Measurements from ENCODE around the gene KCTD2.
"Not testable (repeated sequence)": the region's sequence is repeated elsewhere in the genome, so short reads cannot be mapped to it uniquely, and the experiment has no call there.

The KCTD2 gene

DNA sequence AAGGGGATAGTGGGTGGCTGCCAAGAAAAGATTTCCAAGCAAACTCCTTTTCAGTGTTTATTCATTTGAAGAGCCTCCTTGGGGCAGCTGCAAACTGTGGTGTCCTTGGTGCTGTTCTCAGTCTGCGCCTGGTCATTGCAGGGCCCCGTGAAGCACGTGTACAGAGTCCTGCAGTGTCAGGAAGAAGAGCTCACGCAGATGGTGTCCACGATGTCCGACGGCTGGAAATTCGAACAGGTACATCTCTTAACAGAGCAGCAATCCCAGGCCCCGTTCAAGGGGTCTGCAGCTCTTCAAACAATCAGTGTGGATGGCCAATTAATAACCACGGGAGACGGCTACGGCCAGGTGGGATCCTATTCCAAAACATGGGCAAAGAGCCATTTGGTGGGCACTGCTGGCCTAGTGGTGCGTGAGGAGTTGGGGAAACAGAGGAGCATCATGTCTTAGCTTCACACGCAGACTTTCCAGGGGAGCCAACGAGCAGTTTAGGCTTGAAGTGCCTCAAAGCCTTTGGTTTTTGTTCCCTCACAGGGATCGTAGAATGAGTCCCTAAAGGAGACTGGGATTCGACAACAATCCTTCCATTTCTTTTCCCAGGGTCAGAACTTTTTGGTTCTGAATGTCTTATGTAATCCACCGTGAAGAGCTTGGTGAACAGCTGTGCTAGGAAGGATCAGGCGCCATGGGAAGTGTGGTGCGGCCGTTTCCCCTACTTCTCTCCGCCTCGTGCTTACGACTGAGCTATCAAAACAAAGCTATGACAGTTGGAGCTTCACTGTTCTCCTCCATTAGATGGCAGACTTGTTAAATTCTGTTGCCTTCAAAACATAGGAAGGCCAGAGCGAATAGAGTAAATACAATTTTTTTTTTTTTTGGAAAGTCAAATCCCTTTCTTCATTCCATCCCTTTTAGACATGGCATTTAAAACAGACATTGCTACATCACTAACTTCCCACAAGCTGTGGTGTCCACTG, 12.6 kb downstream of the KCTD2 start:
- no peak for DNase-seq

DNA sequence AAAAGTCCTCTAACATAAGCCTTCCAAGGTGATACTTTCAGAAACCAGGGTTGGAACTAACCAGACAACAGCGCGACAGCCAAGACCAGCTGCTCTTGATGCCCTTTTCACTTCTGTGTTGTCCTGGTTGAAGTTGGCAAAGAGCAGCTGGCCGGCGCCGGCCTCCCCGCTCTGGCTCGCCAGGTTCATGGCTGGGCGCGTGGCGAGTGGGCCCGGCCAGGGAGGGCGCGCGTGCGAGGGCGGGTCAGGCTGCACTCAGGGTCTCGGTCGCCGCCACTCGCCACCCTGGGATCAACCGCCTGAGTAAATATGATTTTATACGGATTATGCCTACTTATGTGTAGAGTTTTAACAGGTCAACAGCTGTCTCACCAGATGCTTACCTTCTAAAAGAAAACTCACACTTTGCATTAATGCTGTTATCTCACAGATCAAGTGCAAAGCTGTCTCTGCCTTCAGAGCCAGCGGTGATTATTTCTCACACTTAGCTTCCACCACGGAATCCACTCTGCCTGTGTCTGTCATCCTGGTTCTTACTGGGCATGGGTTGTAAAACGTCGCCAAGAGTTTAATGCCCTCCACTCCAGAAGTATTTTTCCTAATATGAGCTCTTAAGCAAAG, 13.5 kb downstream of the KCTD2 start:
- DNase-seq: no peak

DNA sequence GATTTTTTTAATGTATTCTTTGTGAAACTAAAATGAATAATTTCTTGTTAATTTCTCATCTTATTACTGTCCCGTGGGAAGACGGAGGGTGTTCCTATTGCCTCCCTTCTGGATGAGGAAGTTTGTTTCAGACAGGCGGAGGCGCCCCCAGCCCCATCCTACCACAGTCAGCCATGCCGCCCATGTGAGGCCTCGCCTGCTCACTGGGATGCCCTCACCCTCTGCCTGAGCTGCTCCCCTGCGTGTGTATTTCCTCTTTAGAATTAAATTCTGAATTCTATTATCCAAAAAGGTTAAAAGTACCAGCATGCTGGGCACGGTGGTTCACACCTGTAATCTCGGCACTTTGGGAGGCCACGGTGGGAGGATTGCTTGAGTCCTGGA, 14.0 kb downstream of the KCTD2 start:
- DNase-seq: no peak

DNA sequence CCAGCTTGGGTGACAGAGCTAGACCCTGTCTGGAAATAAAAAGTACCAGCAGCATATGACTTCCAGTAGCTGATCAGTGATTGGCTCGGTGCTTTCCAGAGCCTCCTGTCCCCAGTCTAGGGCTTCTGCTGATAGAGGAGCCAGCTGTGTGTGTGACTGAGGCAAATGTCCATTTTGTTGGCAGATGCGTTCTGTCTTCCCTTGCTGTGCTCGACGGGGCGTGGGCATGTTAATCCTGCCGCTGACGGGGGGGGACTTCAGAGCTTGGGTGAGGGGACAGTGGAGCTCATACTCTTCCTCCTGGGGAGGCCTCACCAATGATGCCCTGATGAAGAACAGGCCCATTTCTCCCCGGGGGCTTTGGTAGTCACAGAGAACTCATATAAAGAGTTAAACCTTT, 14.6 kb downstream of the KCTD2 start:
- DNase-seq: no peak

DNA sequence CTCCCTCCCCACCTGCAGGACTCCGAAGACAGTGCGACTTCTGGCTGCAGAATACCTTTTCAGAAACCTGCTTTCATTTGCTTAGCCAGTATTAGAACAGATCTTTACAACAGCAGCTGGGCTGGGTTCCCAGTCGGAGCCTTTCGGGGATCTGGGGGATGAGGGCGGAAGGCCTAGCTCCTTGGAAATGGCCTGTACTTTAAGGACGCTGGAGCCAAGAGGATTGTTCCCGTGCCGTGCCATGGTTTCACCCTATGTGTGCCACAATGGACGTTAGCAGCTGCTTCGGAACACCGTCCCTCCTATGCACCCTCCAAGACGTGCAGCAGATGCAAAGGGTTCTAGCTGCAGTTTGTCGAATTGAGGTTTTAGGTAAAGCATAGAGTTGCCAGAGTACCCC, 16.2 kb downstream of the KCTD2 start:
- DNase-seq: no peak

DNA sequence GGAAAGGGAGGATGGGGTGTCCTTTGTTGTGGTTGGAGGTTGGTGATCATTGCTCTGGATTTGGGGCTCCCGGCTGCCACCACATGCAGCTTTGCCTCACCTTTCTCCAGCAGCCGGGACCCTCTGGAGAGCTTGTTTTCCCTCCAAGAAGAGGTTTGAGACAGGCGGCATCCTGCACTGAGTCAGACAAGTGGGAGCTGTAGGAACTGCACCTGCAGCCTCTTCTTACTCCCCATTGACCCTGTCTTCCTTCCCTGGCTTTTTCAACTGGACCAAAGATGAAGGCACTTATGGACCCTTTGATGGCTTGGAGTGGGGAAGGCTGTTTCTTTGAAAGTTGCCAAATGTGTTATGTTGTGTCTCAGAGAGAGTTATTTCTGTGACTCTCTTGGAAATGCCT, 16.6 kb downstream of the KCTD2 start:
- no peak for DNase-seq

DNA sequence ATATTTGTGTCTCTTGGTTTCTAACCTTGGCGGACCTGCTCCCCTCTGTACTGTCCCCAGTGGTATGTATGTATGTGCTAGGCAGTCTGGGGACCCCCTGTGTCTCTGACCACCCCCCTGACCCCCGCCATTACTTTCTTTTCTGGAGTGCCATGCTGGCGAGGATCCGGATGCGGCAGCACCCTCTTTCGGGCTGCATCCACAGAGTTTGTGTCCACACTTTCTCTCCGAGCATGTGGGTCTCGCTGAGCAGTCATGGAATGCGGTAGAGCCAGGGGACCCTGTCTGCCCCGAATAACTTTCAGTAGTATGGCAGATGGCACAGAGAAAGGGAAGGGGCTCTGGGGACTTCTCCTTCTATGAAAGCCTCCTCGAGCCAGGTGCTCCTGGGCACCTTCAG, 17.0 kb downstream of the KCTD2 start:
- DNase-seq: no peak

DNA sequence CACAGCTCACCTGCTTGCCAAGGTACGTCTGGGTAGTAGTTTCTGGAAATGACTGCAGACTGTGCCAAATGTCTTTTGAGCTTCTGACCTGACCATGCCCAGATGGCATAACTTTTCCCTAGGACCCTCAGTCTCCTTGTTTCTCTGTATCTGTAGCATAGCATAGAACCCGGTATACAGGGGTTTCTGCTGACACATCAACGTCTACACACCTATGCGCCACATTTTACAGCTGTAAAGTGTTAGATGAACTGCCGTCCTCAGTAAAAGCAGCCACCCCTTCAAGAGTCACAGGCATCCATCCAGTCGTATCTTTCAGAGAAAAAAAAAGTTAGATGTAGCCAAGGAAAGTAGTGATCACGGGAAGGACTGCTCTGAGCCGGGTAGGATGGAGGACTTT, 17.4 kb downstream of the KCTD2 start:
- no peak for DNase-seq

DNA sequence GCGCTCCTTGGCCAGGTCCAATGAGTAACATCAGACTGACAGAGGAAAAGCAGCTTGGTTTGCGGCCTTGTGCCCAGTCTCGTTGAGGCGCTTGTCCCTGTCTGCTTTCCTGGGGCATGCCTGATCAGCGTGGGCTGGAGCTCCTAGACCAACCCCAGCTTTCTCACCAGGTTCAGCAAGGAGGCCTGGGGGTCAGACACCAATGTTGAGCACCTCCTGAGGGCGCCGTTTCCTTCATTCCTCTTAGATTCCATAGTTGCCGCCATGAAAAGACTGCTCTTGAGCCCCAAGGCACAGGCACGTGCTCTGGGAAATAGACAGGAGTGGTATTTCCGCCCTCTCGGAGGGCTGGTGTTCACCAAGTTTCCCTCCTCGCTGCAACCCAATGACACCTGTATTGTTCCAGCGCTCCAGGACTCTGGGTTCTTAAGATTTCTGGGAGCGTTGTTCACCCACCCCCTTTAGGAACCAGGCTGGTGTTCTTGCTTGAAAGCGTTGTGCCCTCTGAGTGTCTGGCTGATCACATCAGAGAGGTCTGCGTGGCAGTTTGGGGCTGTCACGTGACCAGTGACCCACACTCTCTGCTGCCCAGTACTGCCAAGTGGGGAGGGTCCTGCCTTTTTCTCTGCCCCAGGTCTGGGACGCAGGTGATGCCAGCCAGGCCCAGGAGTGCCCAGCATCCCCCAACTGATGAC, 18.0 kb downstream of the KCTD2 start:
- no peak for DNase-seq

DNA sequence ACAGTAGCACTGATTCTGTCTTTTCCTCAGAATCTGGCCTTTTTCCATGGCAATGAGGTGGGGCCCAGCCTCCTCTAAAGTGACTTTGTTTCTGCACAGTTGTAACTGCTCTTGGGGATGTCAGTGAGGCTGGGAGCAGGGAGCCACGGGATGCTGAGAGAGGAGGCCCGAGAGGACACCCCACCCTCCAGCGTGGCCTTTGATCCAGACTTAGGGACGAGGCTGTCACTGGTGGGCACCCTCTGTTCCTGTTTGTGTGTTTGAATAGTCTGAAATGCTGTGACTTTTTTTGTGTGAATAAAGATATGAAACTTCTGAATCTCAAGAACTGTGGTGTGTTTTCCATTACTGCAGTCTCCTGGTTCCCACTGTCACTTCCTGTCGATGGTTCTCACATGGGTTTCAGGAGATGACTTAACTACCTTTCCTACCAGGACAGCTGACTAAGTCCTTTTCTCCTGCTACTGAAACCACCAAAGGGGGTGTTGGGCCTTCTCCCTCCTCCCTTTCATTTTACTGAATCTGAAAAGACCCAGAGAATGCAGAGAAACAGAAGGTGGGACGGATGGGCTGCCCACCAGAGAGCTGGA, 18.6 kb downstream of the KCTD2 start:
- no peak for DNase-seq

DNA sequence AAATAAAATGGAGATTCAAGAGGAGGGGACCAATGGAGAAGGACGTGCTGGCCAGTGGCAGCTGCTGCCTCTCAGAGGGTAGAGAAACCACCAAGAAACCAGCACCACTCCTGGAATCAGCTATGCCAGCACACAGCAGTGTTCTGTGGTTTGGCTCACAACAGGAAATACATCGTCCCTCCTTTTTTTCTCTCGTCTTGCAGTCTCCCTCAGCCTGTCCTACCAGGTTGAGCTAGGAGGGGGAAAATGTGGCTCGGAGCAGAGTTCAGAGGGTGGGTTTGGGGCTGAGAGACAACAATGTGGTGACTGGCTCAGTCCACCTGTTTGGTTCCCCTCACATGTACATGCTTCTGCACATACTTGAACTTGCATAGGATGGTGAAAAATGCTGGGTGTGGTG, 20.8 kb downstream of the KCTD2 start:
- DNase-seq: no peak

DNA sequence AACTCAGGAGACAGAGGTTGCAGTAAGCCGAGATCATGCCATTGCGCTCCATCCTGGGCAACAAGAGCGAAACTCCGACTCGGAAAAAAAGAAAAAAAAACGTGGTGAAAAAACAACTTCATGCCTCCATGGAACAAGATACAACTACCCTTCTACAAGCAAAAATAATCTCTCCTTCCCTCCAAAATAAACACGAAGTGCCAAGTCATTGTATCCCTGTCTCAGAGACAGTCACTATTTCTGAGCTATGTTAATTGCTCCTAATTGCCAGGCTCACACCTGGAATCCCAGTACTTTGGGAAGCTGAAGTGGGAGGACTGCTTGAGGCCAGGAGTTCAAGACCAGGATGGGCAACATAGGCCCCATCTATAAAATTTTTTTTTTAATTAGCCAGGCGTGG, 21.7 kb downstream of the KCTD2 start:
- no peak for DNase-seq

DNA sequence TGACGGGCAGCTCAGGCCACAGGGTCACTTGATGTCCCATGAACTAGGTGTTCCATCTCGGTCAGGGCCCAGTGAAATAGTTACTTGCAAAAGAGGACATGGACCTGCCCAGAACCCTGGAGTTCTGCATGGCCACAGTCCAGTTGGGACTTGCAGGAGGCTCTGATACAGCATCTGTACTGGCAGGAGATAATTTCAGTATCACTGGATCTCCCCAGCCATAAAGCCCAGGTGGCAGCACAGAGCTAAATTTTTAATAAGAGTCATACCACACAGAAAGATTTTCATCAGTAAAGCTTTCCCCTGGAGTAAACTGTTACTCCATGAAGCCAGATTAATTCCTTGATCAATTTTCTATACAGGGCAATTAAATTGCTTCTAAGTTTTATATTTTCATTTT, 22.8 kb downstream of the KCTD2 start:
- no peak for DNase-seq

DNA sequence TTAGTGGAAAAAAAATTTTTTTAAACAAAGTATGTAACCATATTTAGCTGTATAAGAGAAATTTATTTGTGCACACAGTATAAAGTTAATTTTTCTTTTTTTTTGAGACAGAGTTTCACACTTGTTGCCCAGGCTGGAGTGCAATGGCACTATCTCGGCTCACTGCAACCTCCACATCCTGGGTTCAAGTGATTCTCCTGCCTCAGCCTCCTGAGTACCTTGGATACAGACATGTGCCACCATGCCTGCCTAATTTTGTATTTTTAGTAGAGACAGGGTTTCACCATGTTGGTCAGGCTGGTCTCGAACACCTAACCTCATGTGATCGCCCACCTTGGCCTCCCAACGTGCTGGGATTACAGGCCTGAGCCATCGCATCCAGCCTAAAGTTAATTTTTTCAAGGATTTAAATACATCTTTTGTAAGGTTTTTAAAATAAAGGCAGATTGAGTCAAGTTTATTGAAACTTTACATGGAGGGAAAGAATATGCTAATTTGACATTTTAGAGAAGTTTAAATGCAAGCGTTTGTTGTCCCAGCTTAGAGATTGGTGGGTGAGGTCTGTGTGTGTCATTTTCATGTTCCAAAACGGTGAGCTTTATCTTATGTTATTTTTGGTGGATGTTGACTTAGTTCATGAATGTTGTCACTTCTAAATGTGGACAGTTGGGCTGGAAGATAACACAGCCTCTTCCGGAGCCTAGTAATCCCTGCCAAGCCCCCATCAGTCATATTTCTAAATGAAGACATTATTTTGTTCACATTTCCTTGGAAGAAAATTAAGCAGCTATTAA, 24.6 kb downstream of the KCTD2 start:
- not testable (repeated sequence) for DNase-seq

DNA sequence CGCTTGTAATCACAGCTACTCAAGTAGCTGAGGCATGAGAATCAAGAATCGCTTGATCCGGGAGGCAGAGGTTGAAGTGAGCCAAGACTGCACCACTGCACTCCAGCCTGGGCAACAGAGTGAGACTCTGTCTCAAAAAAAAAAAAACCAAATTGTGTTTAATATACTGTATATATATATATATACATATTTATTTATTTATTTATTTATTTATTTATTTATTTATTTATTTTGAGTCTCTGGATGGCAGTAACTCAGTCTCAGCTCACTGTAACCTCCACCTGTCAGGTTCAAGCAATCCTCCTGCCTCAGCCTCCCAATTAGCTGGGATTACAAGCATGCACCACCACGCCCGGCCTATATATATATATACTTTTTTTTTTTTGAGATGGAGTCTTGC, 25.9 kb downstream of the KCTD2 start:
- DNase-seq: not testable (repeated sequence)

DNA sequence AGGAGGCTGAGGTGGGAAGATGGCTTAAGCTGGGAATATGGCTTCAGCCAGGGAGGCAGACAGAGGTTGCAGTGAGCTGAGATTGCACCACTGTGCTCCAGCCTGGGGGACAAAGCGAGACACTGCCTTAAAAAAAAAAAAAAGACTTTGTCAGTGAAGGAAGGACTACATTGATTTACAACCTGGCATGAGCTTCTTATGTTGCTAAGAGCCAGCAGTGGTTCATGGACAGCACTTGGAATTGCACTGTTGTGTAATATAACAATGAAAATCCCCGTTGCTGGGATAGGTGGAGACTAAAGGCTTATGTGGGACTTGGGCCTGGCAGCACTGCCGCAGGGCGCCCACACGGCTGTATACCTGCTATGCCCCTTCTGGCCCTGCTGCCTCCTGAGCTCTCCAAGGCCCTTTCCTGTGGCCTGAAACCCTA, 26.6 kb downstream of the KCTD2 start:
- no peak for DNase-seq

DNA sequence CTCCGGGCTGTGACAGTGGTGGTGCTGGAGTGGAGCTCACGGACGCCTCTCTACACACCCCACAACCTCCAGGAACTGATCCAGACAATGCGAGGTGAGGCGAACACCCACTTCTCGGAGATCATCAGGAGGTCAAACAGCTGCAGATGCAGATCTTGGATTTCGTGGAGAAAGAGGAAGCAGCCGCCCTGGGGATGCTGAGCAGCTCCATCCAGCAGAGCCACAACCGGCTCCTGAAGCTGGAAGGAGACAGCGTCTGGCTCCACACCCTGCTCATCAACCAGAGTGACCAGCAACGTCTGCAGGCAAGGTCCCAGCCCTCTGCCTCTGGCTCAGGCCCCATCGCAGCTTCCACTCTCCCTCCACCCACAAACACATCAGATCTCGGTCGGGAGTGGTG, 27.5 kb downstream of the KCTD2 start:
- DNase-seq: no peak

DNA sequence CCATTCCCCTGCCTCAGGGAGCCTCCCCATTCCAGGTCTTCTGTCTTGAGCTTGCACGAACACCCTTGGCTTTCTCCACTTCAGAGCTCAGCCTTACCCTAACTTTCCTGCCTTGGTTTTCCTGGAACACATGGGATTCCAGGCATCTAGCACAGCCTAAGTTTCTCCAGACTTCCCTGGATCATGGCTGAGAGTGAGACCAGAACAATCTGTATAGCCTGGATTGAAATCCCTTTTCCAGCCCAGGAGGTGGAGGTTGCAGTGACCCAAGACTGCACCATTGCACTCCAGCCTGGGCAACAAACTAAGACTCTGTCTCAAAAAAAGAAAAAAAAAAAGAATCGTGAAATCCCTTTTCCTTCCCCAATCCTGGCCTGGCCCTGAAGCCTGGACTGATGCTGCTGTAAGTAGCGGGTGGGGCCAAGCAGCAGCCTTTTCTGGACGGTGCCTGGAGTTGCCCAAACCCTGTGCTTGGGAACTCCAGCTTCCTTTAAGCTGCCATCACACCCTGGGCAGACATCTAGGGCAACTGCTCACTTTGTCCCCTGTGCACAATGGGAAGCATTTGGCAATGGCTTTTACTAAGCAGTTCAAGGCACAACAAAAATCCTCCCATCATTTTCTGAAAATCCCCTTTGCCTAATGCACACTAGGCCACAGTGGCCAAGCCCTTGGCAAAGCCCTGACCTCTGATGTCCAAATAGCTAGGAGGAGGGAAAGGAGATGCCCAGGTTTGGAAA, 28.7 kb downstream of the KCTD2 start:
- no peak for DNase-seq

DNA sequence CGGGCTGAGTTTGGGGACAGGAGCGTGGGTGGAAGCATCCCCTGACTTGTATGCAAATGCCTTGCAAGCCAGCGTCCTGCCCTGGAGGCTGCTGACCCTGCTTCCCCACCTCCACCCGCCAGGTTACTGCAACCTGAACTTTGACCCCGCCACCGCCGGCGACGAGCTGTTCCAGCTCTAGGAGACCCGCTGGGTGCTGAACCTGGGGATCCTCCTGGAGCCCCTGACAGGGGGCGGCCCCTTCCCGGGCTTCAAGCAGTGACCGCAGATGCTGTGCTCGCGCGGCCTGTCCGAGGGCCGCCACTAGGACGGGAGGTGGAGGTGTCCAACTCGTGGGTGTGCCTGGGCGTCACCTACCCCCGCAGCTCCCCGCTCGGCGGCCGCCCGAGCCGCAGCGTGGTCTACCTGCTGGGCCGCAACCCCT, 30.1 kb downstream of the KCTD2 start:
- DNase-seq: no peak

DNA sequence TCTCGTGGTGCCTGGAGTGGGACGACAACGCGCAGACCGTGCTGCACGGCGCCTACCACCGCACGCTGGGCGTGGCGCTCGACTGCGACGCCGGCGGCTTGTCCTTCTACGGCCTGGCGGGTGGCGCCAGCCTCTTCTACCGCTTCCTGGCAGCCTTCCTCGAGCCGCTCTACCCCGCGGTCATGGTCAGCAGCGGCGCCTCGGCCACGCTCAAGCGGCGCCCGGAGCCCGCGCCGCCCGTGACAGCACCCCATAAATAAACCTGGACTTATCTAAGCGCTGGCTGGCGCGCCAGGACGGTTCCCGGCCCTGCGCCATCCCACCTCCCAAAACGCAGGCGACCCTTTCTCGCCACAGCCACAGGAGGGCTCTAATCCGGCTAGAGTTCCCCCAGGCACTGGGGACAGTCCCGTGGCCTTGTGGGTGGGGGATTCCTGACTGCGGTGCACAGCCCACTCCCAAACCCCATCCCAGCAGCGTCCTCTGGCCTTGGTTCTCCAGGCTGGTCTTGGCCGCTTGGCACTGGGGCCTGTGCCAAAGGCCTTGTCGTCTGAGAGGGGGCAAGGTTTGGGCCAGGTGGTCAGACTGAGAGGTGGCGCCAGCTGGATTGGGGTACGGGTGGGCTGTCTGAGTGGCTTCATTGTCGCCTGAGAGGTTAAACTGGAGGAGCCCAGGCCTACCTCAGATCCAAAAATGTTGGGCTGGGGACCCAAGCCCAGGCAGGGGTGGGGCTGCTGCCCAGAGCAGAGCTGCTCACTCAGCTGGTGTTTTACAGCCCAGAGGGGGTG, 30.7 kb downstream of the KCTD2 start:
- DNase-seq: no peak

Data from NK-92 treated with Interleukin-12 subunit alpha and Interleukin-12 subunit beta, amount 100 ng/mL, for 24 hours (cell line).